Stomach (tissue), 9 donors: ENCODE measurements around the gene CPED1. TPM values are rescaled to one million over a fixed set of nuclear protein-coding genes. Genes with fewer than 3 reads are reported as not detected.
A peak's percentile ranks its signal among the peaks of the same experiment; 100 is the strongest.
"Not testable (repeated sequence)": the region's sequence is repeated elsewhere in the genome, so short reads cannot be mapped to it uniquely, and the experiment has no call there.

Experiments
- DNase-seq, 2 donors: peaks; one replicate each; pipeline versions ENCODE4 v3.0.0 to v3.0.0-alpha.2; 2013 to 2019
- H3K27ac ChIP-seq, 5 donors: fragments of 200-600 bp in 4 of 5; sonication (generic) in 4 of 5; one replicate each; pipeline ENCODE4 v1.5.1; 2013 to 2019; ENCODE audit warnings: mild to moderate bottlenecking in 1 of 5, moderate library complexity in 1 of 5
- H3K27me3 ChIP-seq, 3 donors: fragments of 200-600 bp; sonication (generic); one replicate each; pipeline ENCODE4 v1.5.1; 2017 to 2019; ENCODE audit warnings: mixed run types in 1 of 3
- H3K36me3 ChIP-seq, 4 donors: fragments of 200-600 bp; sonication (generic); 1 replicate in 3 of 4; 2 replicates in 1 of 4; pipeline ENCODE4 v1.5.1; 2016 to 2019
- H3K4me1 ChIP-seq, 4 donors: fragments of 200-600 bp; sonication (generic); one replicate each; pipeline ENCODE4 v1.5.1; 2016 to 2019
- H3K4me3 ChIP-seq, 4 donors: fragments of 200-600 bp; sonication (generic) in 3 of 4; one replicate each; pipeline ENCODE4 v1.5.1; 2016 to 2019; ENCODE audit warnings: mild to moderate bottlenecking in 1 of 4
- H3K9me3 ChIP-seq, 4 donors: fragments of 200-600 bp; sonication (generic); one replicate each; pipeline ENCODE4 v1.5.1; 2016 to 2019
- EP300 ChIP-seq: sonication (generic); formaldehyde crosslinking; IDR thresholded peaks from one replicate; pipeline ENCODE4 v1.6.1; 2017; ENCODE audit warnings: antibody characterized with exemption
- POLR2A ChIP-seq, 4 donors: fragments of 450-650 bp; IDR thresholded peaks; one replicate each; pipeline ENCODE4 v1.6.1; 2016; ENCODE audit warnings: antibody characterized with exemption in 4 of 4, control low read depth in 2 of 4, mild to moderate bottlenecking in 1 of 4, moderate library complexity in 1 of 4
- POLR2AphosphoS5 ChIP-seq, 3 donors: sonication (generic); formaldehyde crosslinking; IDR thresholded peaks; one replicate each; pipeline ENCODE4 v1.6.1; 2016; ENCODE audit warnings: antibody characterized with exemption in 3 of 3
- WGBS, 5 donors: extraction: QIAGEN DNeasy Blood & Tissue Kit in 3 of 5; methylation state at CpG; one replicate each; pipeline versions ENCODE4 v1.1.5 to v1.1.7; 2013 to 2018; 5-methylcytosine and 5-hydroxymethylcytosine counted together
- intact Hi-C: fragments of 100-400 bp; cut with DNase I; formaldehyde crosslinking; loops from one replicate; pipeline ENCODE4 v1.15.1; 2023; ENCODE audit warnings: low total_unique reads
- polyA plus RNA-seq, 3 donors: library from polyadenylated mRNA; stranded (reverse); fragments of 200-250 nt; gene quantifications; one replicate each; pipeline ENCODE4 v1.2.3, GENCODE V29; 2013
- total RNA-seq, 5 donors: library from RNA; depleted of rRNA; stranded (reverse); fragments of >200 nt; gene quantifications; one replicate each; pipeline versions ENCODE4 v1.1.0 to v1.2.3, GENCODE V29; 2014 to 2016
- TF ChIP-seq, protein P1 (sequence below), 7 experiments: fragments of 450-650 bp in 4 of 7; fragments of 200-600 bp in 3 of 7; sonication (generic) in 3 of 7; IDR thresholded peaks; one replicate each; pipeline ENCODE4 v1.5.1; 2016 to 2019; ENCODE audit warnings: antibody characterized with exemption in 7 of 7, control low read depth in 2 of 7, mild to moderate bottlenecking in 1 of 7
- donor health status: healthy with polysubstance abuse.
- donor health status: Bipolar disorder and iron deficiency.
- donor health status: healthy.

Gene CPED1
- total and polyA plus RNA-seq, 8 donors, result 3.0 to 58.7 (median 15.9) TPM

DNA sequence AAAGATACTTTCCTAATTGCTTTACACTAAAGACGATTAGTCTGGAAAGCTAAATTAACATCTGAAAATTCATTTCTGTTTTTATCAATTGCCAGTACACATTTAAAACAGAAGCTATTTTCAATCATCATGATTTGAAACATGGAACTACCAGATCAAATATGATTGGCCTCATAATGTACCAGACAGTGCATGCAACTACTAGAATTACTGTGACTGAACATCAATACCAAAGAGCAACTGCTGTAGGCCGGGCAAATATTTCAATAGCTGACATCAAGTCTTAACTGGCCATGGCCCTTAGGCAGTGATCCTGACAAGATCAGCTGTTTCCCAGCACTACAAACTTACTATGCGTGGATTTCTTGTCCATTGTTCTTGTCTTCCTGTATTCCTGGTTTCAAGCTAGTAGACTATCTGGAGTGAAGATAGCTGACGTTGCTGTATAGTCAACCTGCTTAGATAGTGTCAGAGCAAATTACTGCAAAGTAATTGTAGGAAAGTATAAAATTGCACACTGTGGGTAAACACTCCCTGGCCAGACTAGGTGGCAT, 318.6 kb downstream of the CPED1 start:
- H3K4me1 ChIP-seq, result no peaks in the 10 kb centered on the region
- no peak for TF ChIP-seq EP300
- TF ChIP-seq POLR2A (IDR thresholded peaks at IDR 0.05), result no peak
- no peak for TF ChIP-seq POLR2AphosphoS5 (IDR thresholded peaks at IDR 0.05)
- TF ChIP-seq, protein P1, sequence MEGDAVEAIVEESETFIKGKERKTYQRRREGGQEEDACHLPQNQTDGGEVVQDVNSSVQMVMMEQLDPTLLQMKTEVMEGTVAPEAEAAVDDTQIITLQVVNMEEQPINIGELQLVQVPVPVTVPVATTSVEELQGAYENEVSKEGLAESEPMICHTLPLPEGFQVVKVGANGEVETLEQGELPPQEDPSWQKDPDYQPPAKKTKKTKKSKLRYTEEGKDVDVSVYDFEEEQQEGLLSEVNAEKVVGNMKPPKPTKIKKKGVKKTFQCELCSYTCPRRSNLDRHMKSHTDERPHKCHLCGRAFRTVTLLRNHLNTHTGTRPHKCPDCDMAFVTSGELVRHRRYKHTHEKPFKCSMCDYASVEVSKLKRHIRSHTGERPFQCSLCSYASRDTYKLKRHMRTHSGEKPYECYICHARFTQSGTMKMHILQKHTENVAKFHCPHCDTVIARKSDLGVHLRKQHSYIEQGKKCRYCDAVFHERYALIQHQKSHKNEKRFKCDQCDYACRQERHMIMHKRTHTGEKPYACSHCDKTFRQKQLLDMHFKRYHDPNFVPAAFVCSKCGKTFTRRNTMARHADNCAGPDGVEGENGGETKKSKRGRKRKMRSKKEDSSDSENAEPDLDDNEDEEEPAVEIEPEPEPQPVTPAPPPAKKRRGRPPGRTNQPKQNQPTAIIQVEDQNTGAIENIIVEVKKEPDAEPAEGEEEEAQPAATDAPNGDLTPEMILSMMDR (IDR thresholded peaks at IDR 0.05), result no peak
- H3K36me3 ChIP-seq, result no peaks in the 10 kb centered on the region
- intact Hi-C loops, result no loop called here
- H3K27ac ChIP-seq, result no peak overlapping the region
- no peaks in the 10 kb centered on the region for H3K27me3 ChIP-seq
- DNase-seq, result no peak
- 64 to 81% (median 67%) methylated on average over 4 of the region's 4 CpGs for WGBS, 5 donors
- H3K4me3 ChIP-seq, result no peak overlapping the region
- H3K9me3 ChIP-seq, result no peaks in the 10 kb centered on the region

DNA sequence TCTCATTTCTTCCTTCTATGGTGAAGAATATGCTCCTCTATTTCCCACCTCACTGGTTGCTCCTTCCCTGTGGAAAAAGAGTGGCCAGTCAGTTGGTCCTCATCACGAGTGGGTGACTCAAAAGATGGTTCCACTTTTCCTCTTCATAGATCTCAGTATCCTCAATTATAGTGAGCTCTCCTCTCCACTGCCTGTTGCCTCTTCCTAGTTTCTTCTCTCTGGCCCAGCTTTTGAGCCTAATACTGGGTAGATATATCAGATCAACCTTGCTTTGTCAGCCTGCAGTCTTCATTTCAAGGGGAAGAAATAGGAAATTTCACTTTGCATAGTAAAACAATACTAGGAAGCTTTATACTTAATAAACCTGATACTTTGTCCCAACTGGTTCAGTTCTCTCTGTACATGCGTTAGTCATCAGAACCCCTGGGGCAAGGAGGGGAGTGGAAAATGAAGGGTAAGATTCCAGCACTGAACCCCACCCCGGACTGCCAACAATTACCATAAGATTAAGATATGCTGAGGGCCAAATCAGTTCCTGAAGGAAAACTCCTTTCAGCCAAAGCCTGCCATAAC, 324.8 kb downstream of the CPED1 start:
- WGBS, 5 donors, result 23 to 67% (median 34%) methylated on average over 3 of the region's 3 CpGs

DNA sequence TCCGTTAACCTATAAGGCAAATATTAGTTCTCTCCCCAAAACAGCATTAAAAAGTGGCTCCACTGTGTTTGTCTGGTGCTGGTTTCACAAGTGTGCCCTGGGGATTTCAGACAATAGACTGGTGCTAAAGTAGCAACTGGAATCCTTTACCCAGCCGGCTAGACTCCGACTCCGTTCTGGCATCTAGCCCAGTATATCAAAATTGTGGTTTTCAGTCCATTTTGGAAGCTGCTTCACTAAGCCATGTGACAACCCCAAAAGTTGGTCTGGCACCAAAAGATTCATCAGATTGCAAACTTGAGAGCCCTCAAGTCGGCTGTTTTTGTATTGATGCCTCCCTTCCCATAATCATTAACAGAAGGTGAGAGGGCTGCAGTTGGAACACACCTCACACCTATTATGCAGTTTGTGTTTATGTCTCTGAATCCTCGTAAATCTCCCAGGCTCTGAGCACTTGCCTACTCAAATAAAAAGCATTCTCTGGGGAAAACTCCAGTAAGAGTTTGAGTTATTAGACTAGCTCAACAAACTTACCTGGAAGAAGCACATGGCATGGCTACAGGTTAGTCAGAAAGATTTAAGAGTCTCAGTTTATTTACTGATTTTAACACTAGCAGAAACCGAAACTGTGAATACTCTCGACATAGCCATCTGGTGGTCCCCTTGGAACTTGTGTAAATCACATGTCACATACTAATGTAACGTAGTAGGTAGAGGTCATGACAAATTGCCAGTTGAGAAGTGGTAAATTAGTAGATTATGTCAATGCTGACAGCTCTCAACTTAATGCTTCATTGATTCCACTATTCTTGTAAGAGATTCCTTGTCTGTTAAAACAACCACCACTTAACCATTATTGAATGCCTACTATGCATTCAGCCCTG, 325.5 kb downstream of the CPED1 start:
- peaks cover 4 to 11% (median 6%) of the 10 kb centered on the region in 4 donors for H3K4me1 ChIP-seq
- no peak overlapping the region for H3K4me3 ChIP-seq
- TF ChIP-seq POLR2AphosphoS5 (IDR thresholded peaks at IDR 0.05) (no peak), EP300 (no peak), POLR2A (IDR thresholded peaks at IDR 0.05) (no peak)
- TF ChIP-seq, protein P1 (IDR thresholded peaks at IDR 0.05), result no peak
- WGBS, 5 donors, result 19 to 34% (median 26%) methylated on average over 9 of the region's 9 CpGs
- intact Hi-C loops, result no loop called here
- H3K36me3 ChIP-seq, result no peaks in the 10 kb centered on the region
- no peaks in the 10 kb centered on the region for H3K27me3 ChIP-seq
- no peaks in the 10 kb centered on the region for H3K9me3 ChIP-seq
- H3K27ac ChIP-seq, result no peak overlapping the region
- peak in 1 of 2 donors; percentile 34 for DNase-seq

More for the DNA sequence above, 324.8 kb downstream of the CPED1 start:
- H3K27ac ChIP-seq, result no peak overlapping the region
- DNase-seq, result peak in 1 of 2 donors; percentile 25
- intact Hi-C loops, result no loop called here
- H3K4me1 ChIP-seq, result peaks cover 4 to 11% (median 6%) of the 10 kb centered on the region in 4 donors
- H3K27me3 ChIP-seq, result no peaks in the 10 kb centered on the region
- no peaks in the 10 kb centered on the region for H3K36me3 ChIP-seq
- no peak overlapping the region for H3K4me3 ChIP-seq
- no peak for TF ChIP-seq POLR2AphosphoS5 (IDR thresholded peaks at IDR 0.05)
- TF ChIP-seq, protein P1 (IDR thresholded peaks at IDR 0.05), result no peak
- TF ChIP-seq EP300, result no peak
- TF ChIP-seq POLR2A (IDR thresholded peaks at IDR 0.05), result no peak
- no peaks in the 10 kb centered on the region for H3K9me3 ChIP-seq

DNA sequence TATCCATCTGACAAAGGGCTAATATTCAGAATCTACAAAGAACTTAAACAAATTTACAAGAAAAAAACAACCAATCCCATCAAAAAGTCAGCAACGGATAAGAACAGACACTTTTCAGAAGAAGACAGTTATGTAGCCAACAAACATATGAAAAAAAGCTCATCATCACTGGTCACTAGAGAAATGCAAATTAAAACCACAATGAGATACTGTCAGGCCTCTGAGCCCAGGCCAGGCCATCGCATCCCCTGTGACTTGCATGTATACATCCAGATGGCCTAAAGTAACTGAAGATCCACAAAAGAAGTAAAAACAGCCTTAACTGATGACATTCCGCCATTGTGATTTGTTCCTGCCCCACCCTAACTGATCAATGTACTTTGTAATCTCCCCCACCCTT, 326.7 kb downstream of the CPED1 start:
- H3K27ac ChIP-seq, intact Hi-C loops, H3K27me3 ChIP-seq, H3K36me3 ChIP-seq, H3K4me3 ChIP-seq, H3K9me3 ChIP-seq, DNase-seq: not testable (repeated sequence)
- H3K4me1 ChIP-seq, result peaks cover 4 to 11% (median 6%) of the 10 kb centered on the region in 4 donors
- WGBS, 5 donors, result 95 to 100% (median 97%) methylated on average over 2 to 3 of the region's 3 CpGs
